HepG2 (cell line): ENCODE results near the gene SUPT20HL2.

ENCODE experiments used
- ARNT ChIP-seq: fragments of 450-650 bp; IDR thresholded peaks from 2 replicates; pipeline ENCODE4 v1.6.1; 2017
- CC2D1A ChIP-seq: sonication (generic); formaldehyde crosslinking; IDR thresholded peaks from 2 replicates; pipeline ENCODE4 v1.8.1; 2023; ENCODE audit warnings: mild to moderate bottlenecking, missing genetic modification reagents
- DDIT3 ChIP-seq: sonication (generic); formaldehyde crosslinking; IDR thresholded peaks from 2 replicates; pipeline ENCODE4 v1.4.0; 2020; ENCODE audit warnings: mild to moderate bottlenecking, missing genetic modification reagents
- FOXA1 ChIP-seq, 2 experiments: fragments of 450-650 bp in 1 of 2; sonication (generic) in 1 of 2; formaldehyde crosslinking in 1 of 2; IDR thresholded peaks; 2 replicates each; pipeline versions ENCODE4 v1.4.0 to v1.6.1; 2016 to 2020; ENCODE audit warnings: missing genetic modification reagents in 1 of 2
- MAFK ChIP-seq, 2 experiments: IDR thresholded peaks in 1 of 2; conservative IDR thresholded peaks in 1 of 2; 2 replicates each; pipeline ENCODE4 v1.6.1; 2011; ENCODE audit warnings: improper control_type of control experiment in 2 of 2, low read length in 2 of 2
- MXI1 ChIP-seq: IDR thresholded peaks from 3 replicates; pipeline ENCODE4 v1.6.1; 2012; ENCODE audit warnings: low read depth, low read length, inconsistent platforms, borderline replicate concordance
- POLR2A ChIP-seq, 2 experiments: IDR thresholded peaks; 2 replicates each; pipeline ENCODE4 v1.6.1; 2011; ENCODE audit warnings: low read depth in 2 of 2, low read length in 2 of 2, mild to moderate bottlenecking in 1 of 2, moderate library complexity in 1 of 2; ENCODE audit not compliant: insufficient read depth in 1 of 2
- RERE ChIP-seq: IDR thresholded peaks from 2 replicates; pipeline ENCODE4 v1.6.1; 2016; ENCODE audit warnings: low read depth, missing genetic modification reagents, missing compliant biosample characterization
- SIN3B ChIP-seq: fragments of 150-350 bp; IDR thresholded peaks from 2 replicates; pipeline ENCODE4 v1.6.1; 2014; ENCODE audit warnings: low read length
- SRF ChIP-seq: IDR thresholded peaks from 2 replicates; pipeline ENCODE4 v1.6.1; 2011; ENCODE audit warnings: mild to moderate bottlenecking, low read depth, low read length, moderate library complexity
- ZNF44 ChIP-seq: sonication (generic); formaldehyde crosslinking; IDR thresholded peaks from 2 replicates; pipeline ENCODE4 v1.5.1; 2020; ENCODE audit warnings: mild to moderate bottlenecking, missing genetic modification reagents
- TF ChIP-seq, protein P1 (sequence below): sonication (generic); formaldehyde crosslinking; IDR thresholded peaks from 2 replicates; pipeline ENCODE4 v1.8.1; 2023; ENCODE audit warnings: mild to moderate bottlenecking, moderate library complexity, missing genetic modification reagents
- TF ChIP-seq, protein P2 (sequence below): sonication (generic); formaldehyde crosslinking; IDR thresholded peaks from 2 replicates; pipeline ENCODE4 v1.5.0; 2020; ENCODE audit warnings: mild to moderate bottlenecking, missing genetic modification reagents, moderate library complexity

DNA sequence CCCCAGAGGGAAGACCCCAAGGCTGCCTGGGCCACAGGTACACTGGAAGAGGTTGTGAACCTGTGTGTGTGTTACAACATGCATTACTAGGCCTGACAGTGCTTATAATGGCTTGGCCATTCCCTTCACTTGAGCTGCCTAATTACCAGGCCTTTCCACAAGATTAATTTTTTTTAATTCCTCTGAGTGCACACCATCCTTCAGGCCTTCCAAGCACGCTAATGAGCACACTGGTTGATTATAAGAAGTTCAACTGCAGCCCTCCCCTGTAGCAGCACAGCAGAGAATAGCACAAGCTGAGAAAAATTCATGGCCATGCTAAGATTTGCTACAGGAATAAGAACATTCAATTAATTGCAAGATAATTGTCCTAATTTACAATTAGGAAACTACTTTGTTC is 2.2 kb upstream of the SUPT20HL2 start:
- TF ChIP-seq DDIT3 (CRISPR knock-in tag) (no peak), CC2D1A (CRISPR knock-in tag) (no peak), MAFK (conservative IDR thresholded peaks at IDR 0.05 in 1 of 2, IDR thresholded peaks at IDR 0.05 in 1 of 2; ENCODE audit: low read length in 2 of 2) (no peak), ZNF44 (CRISPR knock-in tag) (no peak), SIN3B (no peak), ARNT (no peak), SRF (no peak), POLR2A (IDR thresholded peaks at IDR 0.05; ENCODE audit: insufficient read depth in 1 of 2, low read depth in 2 of 2, low read length in 2 of 2) (no peak), MXI1 (no peak), FOXA1 (IDR thresholded peaks at IDR 0.05) (no peak), FOXA1 (CRISPR knock-in tag; IDR thresholded peaks at IDR 0.05) (no peak), RERE (CRISPR knock-in tag) (no peak)
- TF ChIP-seq, protein P1, sequence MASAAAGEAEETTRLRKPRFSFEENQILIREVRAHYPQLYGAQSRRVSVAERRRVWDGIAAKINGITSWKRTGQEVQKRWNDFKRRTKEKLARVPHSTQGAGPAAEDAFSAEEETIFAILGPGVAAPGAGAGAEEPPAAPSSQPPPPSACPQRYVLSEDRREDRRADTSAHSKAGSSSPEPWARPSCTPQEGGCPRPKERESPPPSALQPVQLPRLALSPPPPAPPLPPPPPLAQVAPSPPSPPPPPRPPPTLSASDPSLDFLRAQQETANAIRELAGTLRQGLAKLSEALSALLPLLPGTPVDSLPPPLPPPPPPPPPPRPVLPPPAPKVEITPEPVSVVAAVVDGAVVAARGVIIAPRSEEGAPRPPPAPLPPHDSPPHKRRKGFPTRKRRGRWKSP (CRISPR knock-in tag): no peak
- TF ChIP-seq, protein P2, sequence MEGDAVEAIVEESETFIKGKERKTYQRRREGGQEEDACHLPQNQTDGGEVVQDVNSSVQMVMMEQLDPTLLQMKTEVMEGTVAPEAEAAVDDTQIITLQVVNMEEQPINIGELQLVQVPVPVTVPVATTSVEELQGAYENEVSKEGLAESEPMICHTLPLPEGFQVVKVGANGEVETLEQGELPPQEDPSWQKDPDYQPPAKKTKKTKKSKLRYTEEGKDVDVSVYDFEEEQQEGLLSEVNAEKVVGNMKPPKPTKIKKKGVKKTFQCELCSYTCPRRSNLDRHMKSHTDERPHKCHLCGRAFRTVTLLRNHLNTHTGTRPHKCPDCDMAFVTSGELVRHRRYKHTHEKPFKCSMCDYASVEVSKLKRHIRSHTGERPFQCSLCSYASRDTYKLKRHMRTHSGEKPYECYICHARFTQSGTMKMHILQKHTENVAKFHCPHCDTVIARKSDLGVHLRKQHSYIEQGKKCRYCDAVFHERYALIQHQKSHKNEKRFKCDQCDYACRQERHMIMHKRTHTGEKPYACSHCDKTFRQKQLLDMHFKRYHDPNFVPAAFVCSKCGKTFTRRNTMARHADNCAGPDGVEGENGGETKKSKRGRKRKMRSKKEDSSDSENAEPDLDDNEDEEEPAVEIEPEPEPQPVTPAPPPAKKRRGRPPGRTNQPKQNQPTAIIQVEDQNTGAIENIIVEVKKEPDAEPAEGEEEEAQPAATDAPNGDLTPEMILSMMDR (CRISPR knock-in tag): no peak
